HG02678 (cell line): Measurements from ENCODE around the gene LCN15.
"Not testable (repeated sequence)": the region's sequence is repeated elsewhere in the genome, so short reads cannot be mapped to it uniquely, and the experiment has no call there.

ENCODE experiments used
- ATAC-seq: cut with Tn5 transposase; IDR thresholded peaks from one replicate; pipeline ENCODE4 v1.9.1; 2021; ENCODE audit warnings: mild to moderate bottlenecking, moderate library complexity; ENCODE audit not compliant: unreplicated experiment

Gene LCN15

GRCh38 chr9:136775191-136775590 is 10.9 kb upstream of the LCN15 start:
- ATAC-seq, result no peak

- ATAC-seq, result no peak
Observed at GRCh38 chr9:136774416-136775045, 10.2 kb upstream of the LCN15 start.

GRCh38 chr9:136773386-136774044 is 9.2 kb upstream of the LCN15 start:
- ATAC-seq, result no peak

GRCh38 chr9:136771907-136772415 is 7.6 kb upstream of the LCN15 start:
- ATAC-seq, result no peak

- no peak for ATAC-seq
Observed at GRCh38 chr9:136769710-136770191, 5.4 kb upstream of the LCN15 start.

- not testable (repeated sequence) for ATAC-seq
Observed at GRCh38 chr9:136766410-136767120, 2.2 kb upstream of the LCN15 start.

- peak; percentile 65 for ATAC-seq
Observed at GRCh38 chr9:136765745-136766409, 1.6 kb upstream of the LCN15 start.

- no peak for ATAC-seq
Observed at GRCh38 chr9:136765041-136765440, 723 bp upstream of the LCN15 start.

- ATAC-seq, result no peak
Observed at GRCh38 chr9:136763649-136764035, 676 bp downstream of the LCN15 start.

GRCh38 chr9:136762915-136763648 is 1.2 kb downstream of the LCN15 start:
- ATAC-seq, result no peak

- ATAC-seq, result no peak
Observed at GRCh38 chr9:136762221-136762691, 2.1 kb downstream of the LCN15 start.

- ATAC-seq, result no peak
Observed at GRCh38 chr9:136761545-136761981, 2.8 kb downstream of the LCN15 start.

- ATAC-seq, result not testable (repeated sequence)
Observed at GRCh38 chr9:136760834-136761544, 3.3 kb downstream of the LCN15 start.

- no peak for ATAC-seq
Observed at GRCh38 chr9:136760424-136760823, 3.9 kb downstream of the LCN15 start.

- ATAC-seq, result no peak
Observed at GRCh38 chr9:136759436-136760325, 4.6 kb downstream of the LCN15 start.

GRCh38 chr9:136759001-136759400 is 5.3 kb downstream of the LCN15 start:
- ATAC-seq, result no peak

GRCh38 chr9:136757751-136758140 is 6.6 kb downstream of the LCN15 start:
- ATAC-seq, result no peak

- no peak for ATAC-seq
Observed at GRCh38 chr9:136757328-136757727, 7.0 kb downstream of the LCN15 start.

GRCh38 chr9:136756836-136757235 is 7.5 kb downstream of the LCN15 start:
- ATAC-seq, result no peak
